G401.6 (cell line): ENCODE measurements around the gene ZNF775.

Experiments used
- FAIRE-seq: peaks from 2 replicates; lab custom pipeline; 2012; peaks lifted over from hg19 to GRCh38; lab: Jason Lieb, UNC

The ZNF775 gene

DNA sequence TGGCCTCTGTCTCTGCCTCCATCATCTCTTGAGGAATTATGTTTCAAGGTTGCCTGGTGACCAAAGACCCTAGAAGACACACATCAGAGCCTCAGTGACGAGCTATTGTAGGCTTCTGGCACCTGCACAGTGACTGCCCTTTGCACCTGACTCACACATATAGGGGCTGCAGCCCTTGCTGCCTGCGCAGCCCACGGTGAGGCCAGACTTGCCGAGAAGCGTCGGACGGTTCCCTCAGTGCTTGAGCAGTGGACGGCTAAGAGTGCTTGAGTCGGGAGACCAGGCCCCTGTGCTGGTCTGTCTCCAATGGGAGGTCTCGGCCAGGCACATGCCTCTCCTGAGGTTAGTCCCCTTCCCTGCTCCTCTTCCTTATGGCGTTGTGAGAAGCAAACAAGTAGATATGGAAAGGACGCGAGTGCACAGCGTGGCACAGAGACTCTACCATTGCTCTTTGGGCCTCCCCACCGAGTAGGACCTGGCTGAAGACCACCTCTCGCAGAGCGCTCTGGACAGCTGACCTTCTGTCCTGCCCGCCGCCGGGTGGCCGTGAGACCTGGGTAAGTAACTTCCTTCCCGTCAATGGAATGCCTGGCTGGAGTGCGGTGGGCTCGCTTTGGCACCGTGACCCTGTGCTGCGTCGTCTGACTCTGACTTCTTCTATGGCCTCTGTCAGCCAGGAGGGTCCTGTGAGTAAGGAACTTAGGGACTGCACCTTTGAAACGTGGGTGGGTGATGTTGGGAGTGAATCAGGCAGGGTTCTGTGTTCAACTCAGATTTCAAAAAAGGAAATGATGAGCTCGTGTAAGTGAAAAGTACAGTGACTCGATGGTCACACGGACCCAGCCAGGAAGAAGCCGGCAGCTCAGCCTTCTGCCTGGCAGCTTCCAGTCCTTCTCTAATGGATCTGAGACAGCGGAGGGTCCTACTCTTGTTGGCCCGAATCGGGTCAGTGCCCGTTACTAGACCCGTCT lies 33.7 kb downstream of the ZNF775 start:
- FAIRE-seq = no peak

DNA sequence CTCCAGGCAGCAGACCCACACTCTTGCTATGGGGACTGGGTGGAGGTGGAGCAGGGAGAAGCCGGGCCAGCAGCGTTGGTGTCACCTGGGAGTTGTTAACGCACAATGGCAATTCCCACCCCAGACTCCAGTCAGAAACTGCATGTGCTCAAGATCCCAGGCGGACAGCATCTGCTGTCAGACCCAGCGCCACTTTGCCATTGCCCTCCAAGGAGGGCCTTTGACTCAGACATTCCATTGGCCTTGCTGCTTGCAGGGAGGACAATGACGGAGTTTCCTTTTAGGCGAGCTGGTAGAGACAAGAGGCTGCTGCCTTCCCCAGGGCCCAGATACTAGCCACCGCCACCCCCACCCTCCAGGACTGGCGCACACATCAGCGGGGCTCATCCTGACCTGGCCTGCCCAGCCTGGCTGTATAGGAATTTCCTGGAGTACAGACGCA lies 34.5 kb downstream of the ZNF775 start:
- no peak for FAIRE-seq

DNA sequence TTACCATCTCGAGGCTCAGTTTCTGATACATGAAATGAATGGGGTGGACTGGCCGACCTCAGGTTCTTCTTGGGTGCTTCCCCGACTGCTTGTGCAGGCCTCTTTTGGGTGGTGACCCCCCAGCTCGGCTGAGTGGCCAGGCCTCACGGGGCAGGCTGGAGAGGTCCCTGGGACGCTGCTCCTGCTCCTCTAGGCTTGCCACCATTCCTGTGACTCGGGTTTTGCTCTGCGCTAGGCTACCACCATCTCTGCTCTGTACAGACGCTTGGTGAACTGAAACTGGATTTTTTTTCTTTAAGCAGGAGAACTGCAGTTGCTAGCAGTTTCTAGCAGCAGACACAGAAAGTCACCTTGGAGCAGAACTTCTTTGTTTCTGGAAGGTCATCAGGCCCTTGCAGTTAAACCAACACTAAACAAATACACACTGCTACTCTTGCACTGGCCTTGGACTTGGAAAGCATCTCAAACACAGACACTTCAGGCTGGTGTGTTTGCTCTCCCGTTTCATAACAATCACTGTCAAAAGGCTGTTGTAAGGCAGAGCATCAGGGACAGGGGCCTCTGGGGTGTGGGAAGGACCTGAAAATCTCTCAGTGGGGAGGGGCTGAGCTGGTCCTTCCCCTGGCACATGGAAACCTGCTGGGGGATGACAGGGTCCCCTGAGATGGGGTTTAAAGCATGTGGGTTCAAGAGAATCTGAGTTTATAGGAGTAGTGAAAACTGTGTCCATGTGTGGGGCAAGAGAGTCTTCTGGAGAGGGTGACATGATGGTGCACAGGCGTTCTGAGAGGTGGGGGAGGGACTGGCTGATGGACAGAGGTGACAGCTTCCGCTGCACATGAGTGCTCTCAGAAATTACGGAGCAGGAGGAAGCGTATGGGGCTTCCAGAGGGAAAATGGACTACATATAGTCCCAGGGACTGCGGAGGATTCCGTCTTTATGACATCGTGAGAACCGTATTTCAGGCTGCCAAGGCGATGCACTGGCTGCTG lies 36.3 kb downstream of the ZNF775 start:
- FAIRE-seq = no peak

DNA sequence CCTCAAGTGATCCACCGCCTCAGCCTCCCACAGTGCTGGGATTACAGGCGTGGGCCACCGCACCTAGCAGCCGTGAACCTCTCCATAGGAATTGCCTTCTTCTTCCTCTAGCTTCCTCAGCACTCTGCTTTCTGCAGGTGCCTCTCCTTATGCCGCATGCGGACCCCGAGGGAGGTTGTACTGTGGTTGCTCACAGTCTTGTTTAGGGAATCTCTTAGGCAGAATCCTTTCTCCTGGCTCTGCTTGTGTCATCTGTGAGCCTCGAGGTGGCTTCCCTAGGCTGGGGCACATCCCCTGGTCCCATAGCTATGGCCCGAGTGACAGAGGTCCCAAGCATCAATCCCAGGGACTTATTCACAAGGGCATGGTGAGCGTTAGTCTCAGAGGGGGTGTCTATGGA lies 38.1 kb downstream of the ZNF775 start:
- no peak for FAIRE-seq

DNA sequence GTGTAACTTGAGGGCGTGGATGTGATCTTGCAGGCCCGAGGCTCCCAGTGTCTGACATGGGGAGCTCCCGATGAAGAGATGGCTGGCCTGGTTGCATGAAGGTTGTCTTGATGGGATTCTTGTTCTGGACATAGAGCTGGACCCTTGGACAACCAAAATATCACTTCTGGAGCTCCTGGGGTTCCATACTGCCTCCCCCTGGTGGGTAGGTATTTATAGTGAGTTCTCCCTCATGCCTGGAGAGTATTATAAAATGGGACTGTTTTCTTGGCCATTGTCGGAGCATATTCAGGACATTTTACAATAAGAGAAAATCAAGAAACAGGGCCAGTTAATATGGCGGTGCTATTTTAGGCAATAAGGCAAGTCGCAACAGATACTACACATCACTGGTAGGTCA lies 38.7 kb downstream of the ZNF775 start:
- no peak for FAIRE-seq

DNA sequence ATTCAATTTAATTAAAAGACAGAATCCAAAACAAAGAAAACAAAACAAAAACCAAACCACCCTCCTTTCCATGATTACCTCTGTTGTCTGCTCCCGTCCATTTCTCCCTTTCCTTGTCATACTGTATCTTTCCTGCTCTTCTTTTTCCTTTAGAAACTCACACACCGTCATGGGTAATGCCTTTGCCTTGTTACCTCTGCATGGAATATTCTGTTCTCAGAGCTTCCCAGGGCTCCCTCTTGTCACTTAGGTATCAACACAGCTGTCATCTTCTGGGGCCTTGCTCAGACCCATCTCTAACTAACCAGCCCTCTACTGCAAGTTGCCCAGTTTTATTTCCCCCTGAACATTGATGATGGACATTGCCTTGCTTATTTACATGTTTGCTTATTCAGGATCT lies 41.1 kb downstream of the ZNF775 start:
- FAIRE-seq = no peak

DNA sequence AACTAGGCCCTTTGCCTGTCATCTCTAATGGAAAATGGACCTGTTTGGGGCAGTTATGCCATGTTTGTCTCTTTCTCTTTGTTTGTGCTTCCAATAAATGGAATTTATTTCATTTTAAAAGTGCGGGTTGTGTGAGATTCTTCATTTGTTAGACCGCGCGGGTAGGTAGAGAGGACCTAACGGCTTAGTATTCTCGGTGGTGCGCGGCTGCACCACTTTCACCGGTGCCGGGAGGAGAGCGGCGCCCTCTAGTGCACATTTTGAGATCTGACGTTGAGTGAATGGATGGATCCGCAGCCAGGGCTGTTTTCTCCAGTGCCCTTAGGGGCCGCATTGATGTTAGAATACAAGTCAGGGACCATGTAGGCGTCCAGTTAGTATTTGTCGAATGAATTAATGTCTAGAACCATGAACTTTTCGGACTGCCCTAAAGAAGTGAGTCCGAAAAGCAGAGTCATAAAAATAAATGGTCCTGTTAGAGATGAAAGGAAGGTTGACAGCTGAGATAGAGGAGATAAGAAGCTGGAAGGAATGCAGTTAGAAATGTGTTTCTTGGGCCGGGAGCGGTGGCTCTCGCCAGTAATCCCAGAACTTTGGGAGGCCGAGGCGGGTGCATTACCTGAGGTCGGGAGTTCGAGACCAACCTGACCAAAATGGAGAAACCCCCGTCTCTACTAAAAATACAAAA lies 42.0 kb downstream of the ZNF775 start:
- peak; percentile 89 for FAIRE-seq

DNA sequence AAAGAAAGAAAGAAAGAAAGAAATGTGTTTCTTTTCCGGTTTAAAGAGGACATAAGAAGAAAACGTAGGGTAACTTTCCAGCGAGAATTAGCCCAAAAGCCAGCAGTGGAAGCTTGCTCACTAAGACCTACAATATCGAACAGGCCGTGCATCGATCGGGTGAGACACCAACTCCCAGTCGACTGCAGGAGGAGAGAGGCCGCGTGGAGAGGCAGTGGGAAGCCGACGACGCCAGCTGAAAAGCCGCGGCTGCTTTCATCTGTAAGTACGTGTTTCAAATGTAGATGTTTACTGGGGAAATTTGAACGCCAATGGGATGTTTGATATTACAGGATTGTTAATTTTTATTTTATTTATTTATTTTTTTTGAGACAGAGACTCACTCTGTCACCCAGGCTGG lies 42.7 kb downstream of the ZNF775 start:
- no peak for FAIRE-seq

DNA sequence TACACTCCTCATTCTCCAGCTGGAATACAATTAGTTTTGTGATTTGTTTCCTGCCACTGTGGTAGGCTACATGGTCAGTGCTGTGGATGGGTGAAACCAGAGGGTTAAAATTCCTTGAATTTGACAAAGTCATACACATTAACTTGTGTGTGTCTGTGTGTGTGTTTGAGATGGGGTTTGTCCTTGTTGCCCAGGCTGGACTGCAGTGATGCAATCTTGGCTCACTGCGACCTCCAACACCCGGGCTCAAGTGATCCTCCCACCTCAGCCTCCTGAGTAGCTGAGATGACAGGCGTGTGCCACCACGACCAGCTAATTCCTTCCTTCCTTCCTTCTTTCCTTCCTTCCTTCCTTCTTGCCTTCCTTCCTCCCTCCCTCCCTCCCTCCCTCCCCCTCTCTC lies 46.5 kb downstream of the ZNF775 start:
- FAIRE-seq = no peak

DNA sequence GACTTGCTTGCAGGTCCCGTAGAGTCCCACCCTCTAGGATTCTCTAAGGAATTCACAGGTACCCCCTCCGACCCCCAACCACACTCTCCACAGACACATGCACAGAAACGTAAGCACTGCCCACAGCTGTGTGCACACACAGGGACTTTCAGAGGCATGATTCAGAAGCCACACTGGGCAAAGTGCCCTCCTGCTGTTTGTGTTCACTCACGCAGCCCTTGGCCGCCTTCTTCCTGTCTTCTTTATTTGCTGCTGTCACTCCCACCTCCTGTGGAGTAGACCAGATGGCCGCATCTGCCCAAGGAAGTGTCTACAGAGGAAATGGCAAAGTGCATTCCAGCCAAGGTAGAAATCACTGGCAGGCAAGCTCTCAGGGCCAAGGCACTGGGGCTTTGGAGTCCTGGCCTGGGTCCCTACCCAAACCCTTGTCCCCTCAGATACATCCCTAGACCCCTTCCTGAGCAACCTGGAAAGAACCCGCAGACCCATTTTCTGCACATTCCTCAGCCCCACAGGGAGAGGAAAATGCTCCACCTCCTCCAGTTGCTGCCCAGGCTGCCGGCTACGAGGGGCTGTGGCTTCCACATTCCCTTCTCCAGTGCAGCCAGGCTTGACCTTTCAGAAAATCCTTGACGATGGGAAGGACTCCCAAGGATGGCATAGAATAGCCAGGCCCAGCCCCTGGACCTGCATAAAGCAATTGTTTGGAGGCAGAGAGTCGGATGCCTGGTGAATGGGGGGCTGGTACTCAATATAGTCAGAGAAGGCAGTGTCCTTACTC lies 49.7 kb downstream of the ZNF775 start:
- no peak for FAIRE-seq

DNA sequence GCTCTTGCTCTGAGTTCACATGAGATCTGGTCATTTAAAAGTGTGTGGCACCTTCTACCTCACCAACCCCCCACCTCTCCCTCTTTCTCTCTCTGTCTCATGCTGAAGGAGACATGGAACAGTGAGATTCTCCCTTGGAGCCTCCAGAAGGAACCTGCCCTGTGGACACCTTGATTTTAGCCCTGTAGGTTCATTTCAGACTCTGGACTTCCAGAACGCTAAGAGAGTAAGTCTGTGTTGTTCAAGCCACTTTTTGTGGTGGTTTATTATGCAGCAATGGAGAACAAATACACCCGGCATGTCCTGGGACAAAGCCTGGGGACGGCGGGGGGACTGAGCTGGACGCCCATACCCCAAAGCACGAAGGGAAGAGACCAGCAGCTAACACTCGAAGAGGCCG lies 50.6 kb downstream of the ZNF775 start:
- FAIRE-seq = no peak

DNA sequence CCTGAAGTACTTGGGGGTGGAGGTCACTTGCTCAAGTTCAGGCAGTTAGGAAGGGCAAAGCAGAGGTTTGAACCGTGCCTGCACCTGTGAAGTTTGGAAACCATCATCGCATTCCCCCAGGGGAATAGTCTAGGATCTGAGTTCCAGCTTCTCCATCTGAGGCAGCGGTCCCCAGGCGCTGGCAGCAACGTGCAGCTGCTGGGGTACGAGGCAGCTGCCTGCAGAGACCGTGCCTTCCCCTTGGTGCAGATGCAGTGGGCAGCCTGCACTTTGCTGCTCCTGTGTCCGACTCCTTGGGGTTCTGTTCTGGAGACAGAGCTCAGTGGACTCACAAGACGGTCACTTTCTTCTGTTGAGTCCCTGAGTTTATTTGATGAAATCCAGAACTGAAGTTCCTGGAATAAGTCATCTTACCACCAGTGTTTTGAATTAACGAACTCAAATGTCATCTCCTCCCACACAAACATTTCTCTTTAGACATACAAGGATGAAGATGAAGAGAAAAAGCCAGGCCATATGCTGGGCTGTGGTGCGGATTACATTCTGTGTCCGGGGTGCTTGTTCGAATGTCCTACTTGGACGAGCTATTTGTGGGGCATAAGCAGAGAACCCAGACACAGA lies 51.4 kb downstream of the ZNF775 start:
- FAIRE-seq = no peak

DNA sequence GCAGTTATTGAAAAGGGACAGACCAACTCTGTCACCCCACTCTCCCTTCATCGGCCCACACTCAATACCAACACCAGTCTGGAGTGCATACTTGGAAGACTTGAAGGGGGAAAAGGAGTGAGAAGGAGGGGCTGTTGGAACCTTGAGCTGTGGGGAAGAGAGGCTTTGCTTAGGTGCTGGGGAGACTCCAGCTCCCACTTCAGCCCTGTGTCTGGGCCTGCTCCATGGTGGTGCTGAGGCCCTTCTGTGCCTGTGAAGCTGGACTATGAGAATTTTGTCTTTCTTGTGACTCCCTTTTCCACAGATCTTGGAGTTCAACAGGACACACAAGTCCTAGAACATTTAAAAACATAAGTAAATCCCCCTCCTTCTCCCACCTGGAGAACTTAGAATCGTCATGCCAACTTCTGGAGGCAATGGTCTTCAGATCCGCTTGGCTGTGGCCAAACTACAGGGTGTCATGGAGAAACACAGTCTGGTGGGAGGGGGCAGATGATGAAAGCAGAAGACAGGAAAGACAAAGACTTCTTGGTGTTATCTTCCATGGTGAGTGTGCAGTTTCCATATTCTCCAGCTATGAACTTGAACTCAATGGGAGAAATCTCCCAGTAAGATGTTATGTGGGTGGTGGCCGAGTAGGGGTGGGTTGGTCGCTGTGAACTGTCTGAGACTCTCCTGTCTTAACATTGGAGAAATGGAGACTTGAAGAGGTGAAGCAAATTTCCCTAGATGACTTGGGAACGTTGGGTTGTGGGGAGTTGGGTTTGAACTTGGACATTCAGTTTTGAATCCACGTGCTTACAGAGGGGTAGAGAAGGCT lies 52.9 kb downstream of the ZNF775 start:
- FAIRE-seq = no peak

DNA sequence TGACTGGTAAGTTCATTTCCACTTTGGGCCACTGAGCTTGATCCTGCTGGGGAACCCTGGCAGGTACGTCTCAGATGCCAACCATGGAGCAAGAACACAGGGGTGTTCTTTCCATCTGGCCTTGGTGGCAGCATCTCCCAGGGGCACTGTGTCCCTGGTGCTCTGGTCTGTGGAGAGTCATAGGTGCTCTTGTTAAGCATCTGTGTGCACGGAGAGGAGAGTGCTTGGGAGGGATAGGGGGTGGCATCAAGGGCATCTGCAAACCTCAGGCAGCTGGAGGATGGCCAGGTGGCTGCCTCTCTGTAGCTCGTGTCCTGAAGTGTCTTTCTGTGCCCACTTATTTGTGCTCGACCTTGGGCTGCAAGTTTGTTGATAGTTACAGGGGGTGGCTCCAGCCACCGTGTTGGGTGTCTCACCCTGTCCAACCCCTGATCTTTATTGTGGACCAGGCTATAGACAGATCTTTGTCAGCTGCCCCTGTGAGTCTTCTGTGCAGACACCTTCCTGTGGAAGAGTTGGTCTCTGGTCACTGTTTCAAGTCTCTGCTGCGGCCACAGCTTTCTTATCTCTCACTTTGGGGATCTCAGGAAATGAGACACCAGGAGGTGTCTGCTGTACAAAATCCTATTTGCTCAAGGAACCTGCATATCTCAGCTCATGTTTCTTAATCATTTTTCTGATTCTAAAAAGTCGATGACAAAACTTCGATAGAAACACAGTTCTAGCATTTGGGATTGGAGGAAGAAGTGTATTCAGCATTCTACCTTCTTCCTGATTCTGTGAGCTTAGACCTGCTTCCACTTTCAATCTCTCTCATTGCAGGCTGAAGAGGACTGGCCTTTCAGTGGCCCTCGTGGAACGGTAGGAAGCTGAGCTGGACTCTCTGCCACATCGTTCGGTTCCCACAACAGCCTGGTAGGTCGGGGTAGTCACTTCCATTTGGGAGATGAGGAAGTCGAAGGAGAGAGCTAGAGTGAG lies 54.1 kb downstream of the ZNF775 start:
- no peak for FAIRE-seq

DNA sequence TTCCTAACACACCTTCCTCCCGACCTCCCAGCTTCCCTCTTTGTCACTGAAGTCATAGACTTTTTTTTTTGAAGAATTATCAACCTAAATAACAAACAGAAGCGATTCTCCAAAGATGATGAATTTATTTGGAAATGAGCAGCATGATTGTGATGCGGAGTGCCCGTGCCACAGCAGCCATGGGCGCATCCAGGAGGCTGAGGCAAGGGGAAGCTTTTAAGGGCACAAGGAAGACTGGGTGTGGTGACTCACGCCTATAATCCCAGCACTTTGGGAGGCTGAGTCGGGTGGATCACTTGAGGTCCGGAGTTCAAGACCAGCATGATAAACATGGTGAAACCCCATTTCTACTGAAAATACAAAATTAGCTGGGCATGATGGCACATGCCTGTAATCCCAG lies 55.1 kb downstream of the ZNF775 start:
- FAIRE-seq = no peak

DNA sequence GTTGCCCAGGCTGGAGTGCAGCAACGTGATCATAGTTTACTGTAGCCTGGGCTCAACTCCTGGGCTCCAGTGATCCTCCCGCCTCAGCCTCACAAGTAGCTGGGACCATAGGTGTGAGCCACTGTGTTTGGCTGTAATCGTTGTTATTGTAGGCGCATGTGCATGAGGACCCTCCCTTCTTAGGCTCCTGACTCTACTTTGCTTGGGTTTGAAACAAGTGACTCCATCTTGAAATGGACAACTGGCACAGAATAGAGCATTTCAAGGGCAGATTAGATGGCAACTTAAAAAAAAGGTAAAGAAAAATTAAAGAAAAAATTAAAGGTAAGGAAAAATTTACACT lies 55.9 kb downstream of the ZNF775 start:
- FAIRE-seq = no peak

DNA sequence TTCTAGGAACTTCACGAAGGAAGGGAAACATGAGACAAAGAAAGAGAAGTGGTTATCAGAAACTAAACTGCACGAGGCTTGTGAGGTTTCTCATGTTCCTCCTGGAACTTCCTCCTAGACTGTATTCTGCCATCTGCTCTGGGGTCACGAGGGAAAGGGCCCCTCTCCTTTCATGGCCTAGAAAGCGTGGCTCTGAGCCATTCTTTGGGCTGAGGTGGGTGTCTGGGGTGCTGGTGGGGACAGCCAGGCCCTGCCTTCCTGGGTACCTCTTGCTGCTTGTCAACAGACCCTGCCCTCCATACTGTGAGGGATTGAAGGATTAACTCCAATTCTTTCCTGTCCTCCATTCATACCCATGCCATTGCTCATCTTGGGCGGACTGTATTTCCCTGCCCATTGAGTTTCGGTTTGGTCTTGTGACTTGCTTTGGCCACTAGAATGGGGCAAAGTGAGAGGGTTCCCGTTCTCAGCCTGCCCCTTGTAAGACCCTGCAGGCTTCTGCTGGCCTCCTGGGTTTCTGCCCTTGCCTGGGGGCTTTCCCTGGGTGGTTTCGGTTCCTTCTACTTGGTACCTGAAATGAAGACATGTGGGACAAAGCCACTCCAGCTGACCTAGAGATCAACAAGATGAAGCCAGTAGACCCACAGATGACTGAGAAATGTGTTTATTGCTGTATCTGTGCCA lies 56.4 kb downstream of the ZNF775 start:
- FAIRE-seq = no peak

DNA sequence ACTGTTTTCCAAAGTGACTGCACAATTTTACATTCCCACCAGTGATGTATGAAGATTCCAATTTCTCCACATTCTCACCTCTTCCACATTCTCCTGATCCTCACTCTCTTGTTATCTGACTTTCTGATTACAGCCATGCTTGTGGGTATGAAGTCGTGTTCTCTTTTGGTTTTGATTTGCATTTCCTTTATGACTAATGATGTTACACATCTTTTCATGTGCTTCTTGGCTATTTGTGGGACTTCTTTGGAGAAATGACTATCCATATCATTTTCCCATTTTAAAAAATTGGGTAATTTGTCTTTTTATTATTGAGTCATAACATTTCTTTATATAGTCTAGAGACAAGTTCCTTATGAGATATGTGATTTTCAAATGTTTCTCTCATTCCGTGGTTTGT lies 60.8 kb downstream of the ZNF775 start:
- no peak for FAIRE-seq
